SK-N-SH treated with all-trans-retinoic acid at 6 μM for 48 hours (cell line): ENCODE results near the gene SETD3.

Source experiments
- CREB5 ChIP-seq: fragments of 250-450 bp; sonication (Bioruptor Pico); IDR thresholded peaks from 2 replicates; pipeline ENCODE4 v1.5.1; 2020; ENCODE audit warnings: low read depth, mild to moderate bottlenecking, moderate library complexity
- GLIS3 ChIP-seq: fragments of 250-450 bp; sonication (Bioruptor Pico); IDR thresholded peaks from 2 replicates; pipeline ENCODE4 v1.5.0; 2020; ENCODE audit warnings: mild to moderate bottlenecking, moderate library complexity
- ISL1 ChIP-seq: fragments of 250-450 bp; sonication (Bioruptor Pico); IDR thresholded peaks from 2 replicates; pipeline ENCODE4 v2.1.2; 2022; ENCODE audit warnings: mild to moderate bottlenecking, moderate library complexity
- PATZ1 ChIP-seq: fragments of 250-450 bp; sonication (Bioruptor Pico); IDR thresholded peaks from 2 replicates; pipeline ENCODE4 v1.8.0; 2020; ENCODE audit warnings: mild to moderate bottlenecking, moderate library complexity, borderline replicate concordance
- PPARA ChIP-seq: fragments of 250-450 bp; sonication (Bioruptor Pico); IDR thresholded peaks from 2 replicates; pipeline ENCODE4 v1.5.0; 2020; ENCODE audit warnings: mild to moderate bottlenecking, borderline replicate concordance
- TOX ChIP-seq: fragments of 250-450 bp; sonication (Bioruptor Pico); IDR thresholded peaks from 2 replicates; pipeline ENCODE4 v1.8.0; 2021; ENCODE audit warnings: mild to moderate bottlenecking, moderate library complexity, borderline replicate concordance
- ZFP3 ChIP-seq: fragments of 250-450 bp; sonication (Bioruptor Pico); IDR thresholded peaks from 2 replicates; pipeline ENCODE4 v1.5.0; 2020; ENCODE audit warnings: mild to moderate bottlenecking, moderate library complexity
- ZNF8 ChIP-seq: fragments of 450-650 bp; formaldehyde crosslinking; IDR thresholded peaks from 2 replicates; pipeline ENCODE4 v1.5.0; 2020; ENCODE audit warnings: mild to moderate bottlenecking, moderate library complexity

- TF ChIP-seq ZNF8 (CRISPR knock-in tag) (no peak), ZFP3 (CRISPR knock-in tag) (no peak), PATZ1 (CRISPR knock-in tag) (no peak), ISL1 (CRISPR knock-in tag) (no peak), GLIS3 (CRISPR knock-in tag) (no peak), TOX (CRISPR knock-in tag) (no peak), CREB5 (CRISPR knock-in tag) (no peak), PPARA (CRISPR knock-in tag) (no peak)
Observed at GRCh38 chr14:99462210-99462609, 18.4 kb downstream of the SETD3 start.
